PC-9 (cell line): ENCODE measurements around the gene NFIA. TPM values are rescaled to one million over a fixed set of nuclear protein-coding genes. Genes with fewer than 3 reads are reported as not detected.

Source experiments
- BruUV-seq: library from RNA; stranded (reverse); fragments of 400-500 nt; replicated peaks from 2 replicates; lab custom pipeline; 2021; lab: Mats Ljungman, UMichigan
- CTCF ChIA-PET: fragments of 300-600 bp; sonication (Branson Sonifier 250); formaldehyde crosslinking; loops from one replicate; lab custom pipeline; 2022; ENCODE audit warnings: antibody characterized with exemption; lab: Charles Lee
- POLR2A ChIA-PET: fragments of 300-600 bp; sonication (Branson Sonifier 250); formaldehyde crosslinking; loops from one replicate; lab custom pipeline; 2022; ENCODE audit warnings: antibody characterized with exemption; ENCODE audit not compliant: unreplicated experiment; lab: Charles Lee
- DNase-seq, 2 experiments: peaks; one replicate each; pipeline versions ENCODE4 v3.0.0 to v3.0.0-alpha.2; 2015 to 2022; ENCODE audit warnings: mixed read lengths in 1 of 2
- H2AFZ ChIP-seq: fragments of 200-600 bp; sonication (generic); 2 replicates; pipeline ENCODE4 v1.8.1; 2017; ENCODE audit warnings: antibody characterized with exemption
- H3F3A ChIP-seq: fragments of 200-600 bp; sonication (generic); 2 replicates; pipeline ENCODE4 v1.8.1; 2017; ENCODE audit warnings: antibody characterized with exemption, mild to moderate bottlenecking, low read depth; ENCODE audit not compliant: insufficient read depth
- H3K27ac ChIP-seq: fragments of 200-600 bp; sonication (generic); 2 replicates; pipeline ENCODE4 v1.6.1; 2016; ENCODE audit warnings: mixed run types
- H3K27me3 ChIP-seq: fragments of 200-600 bp; sonication (generic); 2 replicates; pipeline ENCODE4 v1.6.1; 2016; ENCODE audit warnings: low read depth, mixed run types; ENCODE audit not compliant: insufficient read depth
- H3K36me3 ChIP-seq: fragments of 200-600 bp; sonication (generic); 2 replicates; pipeline ENCODE4 v1.6.1; 2016; ENCODE audit warnings: low read depth, mixed run types
- H3K4me1 ChIP-seq: fragments of 200-600 bp; sonication (generic); replicated peaks from 2 replicates; pipeline ENCODE4 v1.6.1; 2016; ENCODE audit warnings: mixed run types; ENCODE audit not compliant: insufficient read depth
- H3K4me2 ChIP-seq: fragments of 200-600 bp; sonication (generic); 2 replicates; pipeline ENCODE4 v1.6.1; 2017; ENCODE audit warnings: mixed run types
- H3K4me3 ChIP-seq: fragments of 200-600 bp; sonication (generic); 2 replicates; pipeline ENCODE4 v1.6.1; 2016; ENCODE audit warnings: mixed run types
- H3K79me2 ChIP-seq: fragments of 200-600 bp; sonication (generic); 2 replicates; pipeline ENCODE4 v1.6.1; 2017; ENCODE audit warnings: low read depth, mixed run types
- H3K9me2 ChIP-seq: fragments of 200-600 bp; sonication (generic); 2 replicates; pipeline ENCODE4 v1.8.1; 2017; ENCODE audit warnings: mild to moderate bottlenecking; ENCODE audit not compliant: insufficient read depth
- H3K9me3 ChIP-seq: fragments of 200-600 bp; sonication (generic); 2 replicates; pipeline ENCODE4 v1.8.1; 2016; ENCODE audit warnings: low read depth; ENCODE audit not compliant: insufficient read depth
- H4K20me1 ChIP-seq: fragments of 200-600 bp; sonication (generic); 2 replicates; pipeline ENCODE4 v1.8.1; 2017; ENCODE audit not compliant: insufficient read depth
- CTCF ChIP-seq: fragments of 200-600 bp; sonication (generic); conservative IDR thresholded peaks from 2 replicates; pipeline ENCODE4 v1.6.1; 2017; ENCODE audit warnings: mixed run types, antibody characterized with exemption, mild to moderate bottlenecking, moderate library complexity
- EZH2 ChIP-seq: fragments of 200-600 bp; sonication (generic); IDR thresholded peaks from 2 replicates; pipeline ENCODE4 v1.8.0; 2017; ENCODE audit warnings: antibody characterized with exemption, low read depth
- intact Hi-C: fragments of 100-400 bp; cut with micrococcal nuclease; formaldehyde crosslinking; loops from one replicate; pipeline ENCODE4 v1.10.0; 2022; ENCODE audit not compliant: unreplicated experiment
- total RNA-seq: library from RNA; stranded (reverse); gene quantifications from 2 replicates; pipeline ENCODE4 v1.2.3, GENCODE V29; 2021

Gene NFIA
- total RNA-seq, 1 experiment from 2014 or later = 26.7 TPM

GRCh38 chr1:61081686-61082310 is 563 bp upstream of the NFIA start:
- POLR2A ChIA-PET = interaction anchor here (0.5 to 0.6 kb wide), 5 partner anchors 59 to 668 kb away, joined by 3 to 12 read pairs (median 5); no protein-coding TSS in a partner anchor
- peak; percentile 44 to 55 for DNase-seq
- CTCF ChIA-PET = interaction anchor here (0.6 to 1.4 kb wide), 5 partner anchors 22 to 628 kb away, joined by 3 to 13 read pairs (median 5); no protein-coding TSS in a partner anchor
- no peak for TF ChIP-seq EZH2
- TF ChIP-seq CTCF = no peak
- Histone ChIP-seq H3K79me2 (peaks cover 36% of the 10 kb centered on the region), H3K36me3 (no peaks in the 10 kb centered on the region), H2AFZ (peak overlapping the region; percentile 78), H3K9me2 (no peaks in the 10 kb centered on the region), H3K9me3 (no peaks in the 10 kb centered on the region), H3F3A (peaks cover 27% of the 10 kb centered on the region), H3K27me3 (no peaks in the 10 kb centered on the region), H4K20me1 (no peaks in the 10 kb centered on the region; the same call in 1 of the 2 replicates), H3K4me1 (peaks cover 67% of the 10 kb centered on the region), H3K27ac (peak overlapping the region; percentile 30), H3K4me2 (peak overlapping the region; percentile 98), H3K4me3 (peak overlapping the region; percentile 90)
- BruUV-seq = no TSS peak
- intact Hi-C loops = loop anchor here (1.0 kb wide), 1 partner anchor 58 kb away; no protein-coding TSS in a partner anchor

- POLR2A ChIA-PET = no interaction called here
- no peaks in the 10 kb centered on the region; the same call in 1 of the 2 replicates for H4K20me1 ChIP-seq
- peak overlapping the region; percentile 91 for H3K4me3 ChIP-seq
- peaks cover 46% of the 10 kb centered on the region for H3K79me2 ChIP-seq
- H3F3A ChIP-seq = peaks cover 18% of the 10 kb centered on the region
- BruUV-seq = no TSS peak
- no peaks in the 10 kb centered on the region for H3K9me3 ChIP-seq
- H3K27ac ChIP-seq = peak overlapping the region; percentile 30; the same call in 1 of the 2 replicates
- no peaks in the 10 kb centered on the region for H3K9me2 ChIP-seq
- no peaks in the 10 kb centered on the region for H3K27me3 ChIP-seq
- peaks cover 70% of the 10 kb centered on the region for H3K4me1 ChIP-seq
- intact Hi-C loops = loop anchor here (1.0 kb wide), 1 partner anchor 370 kb away; no protein-coding TSS in a partner anchor
- peak overlapping the region; percentile 85 for H3K4me2 ChIP-seq
- peak overlapping the region; percentile 83 for H2AFZ ChIP-seq
- CTCF ChIA-PET = no interaction called here
- no peaks in the 10 kb centered on the region for H3K36me3 ChIP-seq
- peak in 1 of 2 experiments; percentile 28 for DNase-seq
- TF ChIP-seq CTCF (no peak), EZH2 (no peak)
Measured at GRCh38 chr1:61083013-61083806, 849 bp downstream of the NFIA start.

GRCh38 chr1:61083807-61084440 is 1.6 kb downstream of the NFIA start:
- BruUV-seq = no TSS peak
- Histone ChIP-seq H2AFZ (peak overlapping the region; percentile 83), H3K4me2 (peak overlapping the region; percentile 85), H3K4me3 (peak overlapping the region; percentile 91), H3K9me2 (no peaks in the 10 kb centered on the region), H3K27me3 (no peaks in the 10 kb centered on the region), H3K4me1 (peaks cover 62% of the 10 kb centered on the region), H3K36me3 (no peaks in the 10 kb centered on the region), H3K27ac (no peak overlapping the region), H3K9me3 (no peaks in the 10 kb centered on the region), H4K20me1 (no peaks in the 10 kb centered on the region; the same call in 1 of the 2 replicates), H3F3A (peaks cover 14% of the 10 kb centered on the region), H3K79me2 (peaks cover 52% of the 10 kb centered on the region)
- DNase-seq = no peak
- intact Hi-C loops = loop anchor here (1.0 kb wide), 1 partner anchor 369 kb away; no protein-coding TSS in a partner anchor
- ChIA-PET POLR2A (no interaction called here), CTCF (no interaction called here)
- no peak for TF ChIP-seq EZH2
- TF ChIP-seq CTCF = no peak
